ENCODE results near the gene NAMPT. TPM values are rescaled to one million over a fixed set of nuclear protein-coding genes. Genes with fewer than 3 reads are reported as not detected.
"Not testable (repeated sequence)": the region's sequence is repeated elsewhere in the genome, so short reads cannot be mapped to it uniquely, and the experiment has no call there.

Gene NAMPT
- total and polyA plus RNA-seq, 2 experiments from 2014 or later: 25.0 to 32.7 TPM

- Histone ChIP-seq H4K20me1 (ENCODE audit: insufficient read depth) (no peaks in the 10 kb centered on the region), H3K27ac (no peak overlapping the region), H3K9ac (no peak overlapping the region), H3K4me2 (ENCODE audit: unreplicated experiment) (no peak overlapping the region), H3K4me3 (no peak overlapping the region), H3K9me2 (ENCODE audit: insufficient read depth) (no peaks in the 10 kb centered on the region), H3K4me1 (ENCODE audit: insufficient read depth) (no peaks in the 10 kb centered on the region), H2AFZ (no peak overlapping the region), H3K36me3 (ENCODE audit: low read depth) (no peaks in the 10 kb centered on the region), H3K9me3 (ENCODE audit: low read depth) (no peaks in the 10 kb centered on the region), H3K79me2 (ENCODE audit: insufficient read depth) (no peaks in the 10 kb centered on the region), H3F3A (ENCODE audit: insufficient read depth) (no peaks in the 10 kb centered on the region), H3K27me3 (replicated peaks; ENCODE audit: insufficient read depth) (no peaks in the 10 kb centered on the region)
- in situ Hi-C loops (cut with MboI): no loop called here
- WGBS, 2 experiments (ENCODE audit: low coverage in 1 of 2, low lambda C conversion rate in 2 of 2, missing lambda C conversion rate in 2 of 2): 57 to 69% methylated on average over 3 of the region's 3 CpGs
- TF ChIP-seq EZH2 (IDR thresholded peaks at IDR 0.05; ENCODE audit: insufficient read depth, poor library complexity, severe bottlenecking): no peak
- no peak for TF ChIP-seq EZH2phosphoT487 (IDR thresholded peaks at IDR 0.05; ENCODE audit: insufficient read depth, low read depth)
- DNase-seq: no peak
Measured at GRCh38 chr7:106306256-106306655, 21.5 kb upstream of the NAMPT start.

- 49 to 61% methylated on average over 3 of the region's 3 CpGs for WGBS, 2 experiments (ENCODE audit: low coverage in 1 of 2, low lambda C conversion rate in 2 of 2, missing lambda C conversion rate in 2 of 2)
- no peaks in the 10 kb centered on the region for H3K4me1 ChIP-seq (ENCODE audit: insufficient read depth)
- TF ChIP-seq EZH2phosphoT487 (IDR thresholded peaks at IDR 0.05; ENCODE audit: insufficient read depth, low read depth): no peak
- no peak for TF ChIP-seq EZH2 (IDR thresholded peaks at IDR 0.05; ENCODE audit: insufficient read depth, poor library complexity, severe bottlenecking)
- H3K4me2 ChIP-seq (ENCODE audit: unreplicated experiment): no peak overlapping the region
- in situ Hi-C loops (cut with MboI): no loop called here
- no peak overlapping the region for H2AFZ ChIP-seq
- H3F3A ChIP-seq (ENCODE audit: insufficient read depth): no peaks in the 10 kb centered on the region
- H3K9me3 ChIP-seq (ENCODE audit: low read depth): no peaks in the 10 kb centered on the region
- no peaks in the 10 kb centered on the region for H4K20me1 ChIP-seq (ENCODE audit: insufficient read depth)
- no peaks in the 10 kb centered on the region for H3K36me3 ChIP-seq (ENCODE audit: low read depth)
- H3K79me2 ChIP-seq (ENCODE audit: insufficient read depth): no peaks in the 10 kb centered on the region
- no peak overlapping the region for H3K27ac ChIP-seq
- no peaks in the 10 kb centered on the region for H3K27me3 ChIP-seq (replicated peaks; ENCODE audit: insufficient read depth)
- no peaks in the 10 kb centered on the region for H3K9me2 ChIP-seq (ENCODE audit: insufficient read depth)
- no peak for DNase-seq
- no peak overlapping the region for H3K4me3 ChIP-seq
- no peak overlapping the region for H3K9ac ChIP-seq
Measured at GRCh38 chr7:106305732-106306131, 20.9 kb upstream of the NAMPT start.

GRCh38 chr7:106304568-106304967 lies 19.8 kb upstream of the NAMPT start:
- no peaks in the 10 kb centered on the region for H3K36me3 ChIP-seq (ENCODE audit: low read depth)
- no peaks in the 10 kb centered on the region for H3F3A ChIP-seq (ENCODE audit: insufficient read depth)
- H3K9me3 ChIP-seq (ENCODE audit: low read depth): no peaks in the 10 kb centered on the region
- TF ChIP-seq EZH2 (IDR thresholded peaks at IDR 0.05; ENCODE audit: insufficient read depth, poor library complexity, severe bottlenecking) (no peak), EZH2phosphoT487 (IDR thresholded peaks at IDR 0.05; ENCODE audit: insufficient read depth, low read depth) (no peak)
- no peaks in the 10 kb centered on the region for H3K9me2 ChIP-seq (ENCODE audit: insufficient read depth)
- no peaks in the 10 kb centered on the region for H4K20me1 ChIP-seq (ENCODE audit: insufficient read depth)
- in situ Hi-C loops (cut with MboI): no loop called here
- H3K27ac ChIP-seq: no peak overlapping the region
- H3K27me3 ChIP-seq (replicated peaks; ENCODE audit: insufficient read depth): no peaks in the 10 kb centered on the region
- H3K4me3 ChIP-seq: no peak overlapping the region
- H2AFZ ChIP-seq: no peak overlapping the region
- H3K79me2 ChIP-seq (ENCODE audit: insufficient read depth): no peaks in the 10 kb centered on the region
- H3K4me1 ChIP-seq (ENCODE audit: insufficient read depth): no peaks in the 10 kb centered on the region
- 50 to 51% methylated on average over 2 of the region's 2 CpGs for WGBS, 2 experiments (ENCODE audit: low coverage in 1 of 2, low lambda C conversion rate in 2 of 2, missing lambda C conversion rate in 2 of 2)
- no peak overlapping the region for H3K4me2 ChIP-seq (ENCODE audit: unreplicated experiment)
- no peak for DNase-seq
- no peak overlapping the region for H3K9ac ChIP-seq

- H4K20me1 ChIP-seq (ENCODE audit: insufficient read depth); H3F3A ChIP-seq (ENCODE audit: insufficient read depth); H3K9ac ChIP-seq; H3K79me2 ChIP-seq (ENCODE audit: insufficient read depth); DNase-seq; H3K9me3 ChIP-seq (ENCODE audit: low read depth); in situ Hi-C loops (cut with MboI); H3K9me2 ChIP-seq (ENCODE audit: insufficient read depth); H3K4me1 ChIP-seq (ENCODE audit: insufficient read depth); H2AFZ ChIP-seq; H3K36me3 ChIP-seq (ENCODE audit: low read depth); H3K27ac ChIP-seq; H3K4me2 ChIP-seq (ENCODE audit: unreplicated experiment); H3K27me3 ChIP-seq (replicated peaks; ENCODE audit: insufficient read depth); H3K4me3 ChIP-seq: not testable (repeated sequence)
- 72 to 77% methylated on average over 2 to 3 of the region's 4 CpGs for WGBS, 2 experiments (ENCODE audit: low coverage in 1 of 2, low lambda C conversion rate in 2 of 2, missing lambda C conversion rate in 2 of 2)
Measured at GRCh38 chr7:106298631-106299030, 13.8 kb upstream of the NAMPT start.

GRCh38 chr7:106298155-106298554 lies 13.4 kb upstream of the NAMPT start:
- H3K9me2 ChIP-seq (ENCODE audit: insufficient read depth); H3K9ac ChIP-seq; H3K9me3 ChIP-seq (ENCODE audit: low read depth); H3K27ac ChIP-seq; H3F3A ChIP-seq (ENCODE audit: insufficient read depth); H3K79me2 ChIP-seq (ENCODE audit: insufficient read depth); H3K4me1 ChIP-seq (ENCODE audit: insufficient read depth); H3K4me3 ChIP-seq; DNase-seq; H4K20me1 ChIP-seq (ENCODE audit: insufficient read depth); H2AFZ ChIP-seq; H3K27me3 ChIP-seq (replicated peaks; ENCODE audit: insufficient read depth); H3K4me2 ChIP-seq (ENCODE audit: unreplicated experiment); in situ Hi-C loops (cut with MboI); H3K36me3 ChIP-seq (ENCODE audit: low read depth): not testable (repeated sequence)
- WGBS, 2 experiments (ENCODE audit: low coverage in 1 of 2, low lambda C conversion rate in 2 of 2, missing lambda C conversion rate in 2 of 2): 62 to 69% methylated on average over 1 to 2 of the region's 4 CpGs

All from GM23248 (cell line).